ENCODE measurements around the gene SBSN.

Gene SBSN

GRCh38 chr19:35544110-35544802, 16.1 kb upstream of the SBSN start:
- Histone ChIP-seq H3K9me3 (ENCODE audit: control insufficient read depth, insufficient read depth, low read length) (no peaks in the 10 kb centered on the region), H3K27ac (ENCODE audit: low read length) (no peak overlapping the region), H3K27me3 (ENCODE audit: control insufficient read depth, insufficient read depth, low read length) (no peaks in the 10 kb centered on the region), H3K4me1 (ENCODE audit: control insufficient read depth, insufficient read depth, low read length) (peaks cover 2% of the 10 kb centered on the region; the same call in 1 of the 2 replicates), H3K36me3 (ENCODE audit: control insufficient read depth, insufficient read depth, low read length) (peaks cover 18% of the 10 kb centered on the region), H3K4me3 (ENCODE audit: low read length) (peak overlapping the region; percentile 90)
- no peak for DNase-seq (ENCODE audit: low read depth, low spot score)
- WGBS (ENCODE audit: insufficient coverage, insufficient read length) = no CpG with 5 or more reads among the region's 3 CpGs

DNA sequence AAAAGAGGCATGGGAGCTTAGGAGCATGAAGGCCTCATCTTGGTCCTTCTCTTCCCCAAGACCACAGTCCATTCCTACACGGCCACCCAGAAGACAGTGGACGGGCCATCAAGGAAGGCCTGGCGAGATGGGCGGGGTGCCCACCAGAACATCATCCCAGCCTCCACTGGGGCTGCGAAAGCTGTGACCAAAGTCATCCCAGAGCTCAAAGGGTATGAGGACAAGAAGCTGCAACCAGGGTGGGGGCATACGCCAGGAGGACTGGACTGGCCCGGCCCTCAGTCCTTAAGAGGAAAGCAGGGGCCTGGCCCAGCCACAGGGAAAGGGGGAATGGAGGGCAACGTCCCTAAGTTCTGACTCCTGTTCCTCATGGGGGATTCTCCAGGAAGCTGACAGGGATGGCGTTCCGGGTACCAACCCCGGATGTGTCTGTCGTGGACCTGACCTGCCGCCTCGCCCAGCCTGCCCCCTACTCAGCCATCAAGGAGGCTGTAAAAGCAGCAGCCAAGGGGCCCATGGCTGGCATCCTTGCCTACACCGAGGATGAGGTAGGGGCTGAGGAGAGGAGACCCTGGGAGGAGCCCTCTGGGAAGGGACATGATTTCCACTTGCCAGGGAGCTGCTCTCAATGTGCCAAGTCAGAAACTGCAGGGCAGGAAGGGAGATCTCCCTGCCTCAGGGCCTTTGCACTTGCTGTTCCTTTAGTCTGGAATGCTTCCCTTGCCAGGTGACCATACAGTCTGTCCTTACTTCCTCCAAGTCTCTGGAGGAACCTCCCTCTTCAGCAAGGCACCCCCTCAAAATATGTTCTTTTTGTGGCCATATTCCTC, 15.4 kb upstream of the SBSN start:
- Histone ChIP-seq H3K4me3 (ENCODE audit: low read length) (no peak overlapping the region), H3K27me3 (ENCODE audit: control insufficient read depth, insufficient read depth, low read length) (no peaks in the 10 kb centered on the region), H3K27ac (ENCODE audit: low read length) (no peak overlapping the region), H3K9me3 (ENCODE audit: control insufficient read depth, insufficient read depth, low read length) (no peaks in the 10 kb centered on the region), H3K4me1 (ENCODE audit: control insufficient read depth, insufficient read depth, low read length) (peaks cover 2% of the 10 kb centered on the region; the same call in 1 of the 2 replicates), H3K36me3 (ENCODE audit: control insufficient read depth, insufficient read depth, low read length) (peaks cover 18% of the 10 kb centered on the region)
- no peak for DNase-seq (ENCODE audit: low read depth, low spot score)
- WGBS (ENCODE audit: insufficient coverage, insufficient read length) = no CpG with 5 or more reads among the region's 15 CpGs

DNA sequence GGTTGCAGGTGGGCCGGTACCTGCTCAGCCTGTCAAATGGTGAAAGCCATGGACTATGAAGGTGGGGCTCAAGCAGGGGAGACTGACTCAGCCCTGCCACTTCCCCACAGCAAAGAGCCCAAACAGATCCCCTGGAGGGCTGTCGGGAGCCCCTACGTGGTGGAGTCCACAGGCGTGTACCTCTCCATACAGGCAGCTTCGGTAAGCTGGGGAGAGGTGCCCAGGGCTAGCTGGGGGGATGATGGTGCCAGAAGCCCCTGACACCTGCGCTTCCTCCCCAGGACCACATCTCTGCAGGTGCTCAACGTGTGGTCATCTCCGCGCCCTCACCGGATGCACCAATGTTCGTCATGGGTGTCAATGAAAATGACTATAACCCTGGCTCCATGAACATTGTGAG, 14.1 kb upstream of the SBSN start:
- no peaks in the 10 kb centered on the region for H3K27me3 ChIP-seq (ENCODE audit: control insufficient read depth, insufficient read depth, low read length)
- peaks cover 2% of the 10 kb centered on the region; the same call in 1 of the 2 replicates for H3K4me1 ChIP-seq (ENCODE audit: control insufficient read depth, insufficient read depth, low read length)
- no peaks in the 10 kb centered on the region for H3K9me3 ChIP-seq (ENCODE audit: control insufficient read depth, insufficient read depth, low read length)
- DNase-seq (ENCODE audit: low read depth, low spot score) = no peak
- no CpG with 5 or more reads among the region's 11 CpGs for WGBS (ENCODE audit: insufficient coverage, insufficient read length)
- peaks cover 15% of the 10 kb centered on the region for H3K36me3 ChIP-seq (ENCODE audit: control insufficient read depth, insufficient read depth, low read length)
- no peak overlapping the region for H3K4me3 ChIP-seq (ENCODE audit: low read length)
- H3K27ac ChIP-seq (ENCODE audit: low read length) = no peak overlapping the region

DNA sequence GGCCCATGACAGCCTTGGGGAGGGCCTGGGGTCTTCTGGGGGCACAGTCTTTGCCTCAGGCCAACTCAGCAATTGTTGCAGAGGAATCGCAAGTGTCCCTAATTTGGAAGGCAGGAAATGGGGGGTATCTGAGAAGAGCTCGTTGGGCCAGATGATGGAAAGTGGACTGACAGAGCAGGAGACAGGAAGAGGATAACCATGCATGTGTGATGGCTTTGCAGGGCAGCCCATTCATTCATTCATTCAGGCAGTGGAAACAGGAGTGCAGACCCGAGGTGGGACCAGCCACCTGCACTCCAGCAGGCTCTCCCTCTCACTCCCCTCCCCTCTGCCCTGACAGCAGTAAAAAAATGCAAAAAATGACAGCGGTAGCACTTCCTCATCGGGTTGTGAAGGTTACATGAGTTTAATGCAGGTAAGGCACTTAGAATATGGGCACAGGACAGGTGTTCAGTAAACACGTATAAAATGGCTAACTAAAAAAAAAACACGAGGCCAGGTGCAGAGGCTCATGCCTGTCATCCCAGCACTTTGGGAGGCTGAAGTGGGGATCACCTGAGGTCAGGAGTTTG, 12.3 kb upstream of the SBSN start:
- Histone ChIP-seq H3K9me3 (ENCODE audit: control insufficient read depth, insufficient read depth, low read length) (no peaks in the 10 kb centered on the region), H3K4me1 (ENCODE audit: control insufficient read depth, insufficient read depth, low read length) (peaks cover 4% of the 10 kb centered on the region), H3K27ac (ENCODE audit: low read length) (no peak overlapping the region), H3K27me3 (ENCODE audit: control insufficient read depth, insufficient read depth, low read length) (no peaks in the 10 kb centered on the region), H3K36me3 (ENCODE audit: control insufficient read depth, insufficient read depth, low read length) (peaks cover 12% of the 10 kb centered on the region; the same call in 1 of the 2 replicates), H3K4me3 (ENCODE audit: low read length) (no peak overlapping the region)
- DNase-seq (ENCODE audit: low read depth, low spot score) = no peak
- WGBS (ENCODE audit: insufficient coverage, insufficient read length) = no CpG with 5 or more reads among the region's 7 CpGs

DNA sequence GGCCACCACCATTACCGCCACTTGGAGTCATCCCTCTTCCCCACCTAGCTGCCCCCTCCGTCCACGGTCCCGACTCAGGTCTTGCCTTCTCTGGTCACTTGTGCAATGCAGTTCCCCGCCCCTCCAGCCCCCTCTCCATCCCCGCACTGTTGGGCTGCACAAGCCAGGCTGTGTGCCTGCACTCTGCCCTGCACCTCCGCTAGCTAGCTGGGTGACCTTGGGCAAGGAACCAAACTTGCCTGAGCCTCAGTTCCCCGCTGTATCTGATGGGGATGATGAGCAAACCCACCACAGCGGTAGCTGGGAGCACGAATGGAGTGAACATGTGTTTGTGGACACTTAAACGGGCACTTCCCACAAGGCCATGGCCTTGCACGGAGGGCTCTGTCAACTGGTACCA, 11.7 kb upstream of the SBSN start:
- peaks cover 12% of the 10 kb centered on the region; the same call in 1 of the 2 replicates for H3K36me3 ChIP-seq (ENCODE audit: control insufficient read depth, insufficient read depth, low read length)
- no peaks in the 10 kb centered on the region for H3K27me3 ChIP-seq (ENCODE audit: control insufficient read depth, insufficient read depth, low read length)
- H3K9me3 ChIP-seq (ENCODE audit: control insufficient read depth, insufficient read depth, low read length) = no peaks in the 10 kb centered on the region
- peaks cover 4% of the 10 kb centered on the region for H3K4me1 ChIP-seq (ENCODE audit: control insufficient read depth, insufficient read depth, low read length)
- no peak overlapping the region for H3K4me3 ChIP-seq (ENCODE audit: low read length)
- no CpG with 5 or more reads among the region's 12 CpGs for WGBS (ENCODE audit: insufficient coverage, insufficient read length)
- no peak overlapping the region for H3K27ac ChIP-seq (ENCODE audit: low read length)
- DNase-seq (ENCODE audit: low read depth, low spot score) = no peak

- no CpG with 5 or more reads among the region's 6 CpGs for WGBS (ENCODE audit: insufficient coverage, insufficient read length)
- peaks cover 4% of the 10 kb centered on the region for H3K4me1 ChIP-seq (ENCODE audit: control insufficient read depth, insufficient read depth, low read length)
- H3K27me3 ChIP-seq (ENCODE audit: control insufficient read depth, insufficient read depth, low read length) = no peaks in the 10 kb centered on the region
- H3K9me3 ChIP-seq (ENCODE audit: control insufficient read depth, insufficient read depth, low read length) = no peaks in the 10 kb centered on the region
- DNase-seq (ENCODE audit: low read depth, low spot score) = no peak
- peaks cover 12% of the 10 kb centered on the region; the same call in 1 of the 2 replicates for H3K36me3 ChIP-seq (ENCODE audit: control insufficient read depth, insufficient read depth, low read length)
- no peak overlapping the region for H3K27ac ChIP-seq (ENCODE audit: low read length)
- H3K4me3 ChIP-seq (ENCODE audit: low read length) = no peak overlapping the region
These were observed 11.2 kb upstream of the SBSN start for GRCh38 chr19:35539314-35539713.

DNA sequence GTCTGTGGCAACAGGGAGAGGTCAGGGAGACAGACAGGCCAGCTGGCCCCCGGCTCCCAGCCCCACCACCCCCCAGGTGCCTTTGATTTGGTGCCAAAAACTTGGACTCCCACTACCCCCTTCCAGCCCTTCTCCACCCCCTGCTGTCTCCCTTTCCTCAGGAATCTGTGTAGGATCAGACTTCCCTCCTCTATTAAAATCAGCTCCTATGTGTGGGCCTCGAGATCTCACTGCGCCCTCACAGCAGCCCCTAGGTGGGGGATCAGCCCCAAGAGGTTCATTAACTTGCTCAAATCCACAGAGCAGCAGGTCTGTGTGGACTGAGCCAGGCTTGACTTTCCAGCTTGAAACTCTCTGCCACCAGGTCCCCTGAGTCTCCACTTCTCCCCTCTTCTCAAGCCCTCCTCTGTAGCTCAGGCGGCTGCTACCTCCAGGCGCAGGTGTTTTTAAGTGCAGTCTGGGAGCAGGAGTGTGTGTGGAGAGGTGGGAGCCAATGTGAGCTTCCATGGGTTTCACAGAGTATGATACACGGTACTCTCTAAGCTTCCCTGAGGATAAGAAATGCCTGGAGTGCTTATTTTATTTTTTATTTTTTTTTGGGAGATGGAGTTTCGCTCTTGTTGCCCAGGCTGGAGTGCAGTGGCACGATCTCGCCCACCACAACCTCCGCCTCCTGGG, 6.8 kb upstream of the SBSN start:
- no peaks in the 10 kb centered on the region for H3K9me3 ChIP-seq (ENCODE audit: control insufficient read depth, insufficient read depth, low read length)
- no peaks in the 10 kb centered on the region for H3K27me3 ChIP-seq (ENCODE audit: control insufficient read depth, insufficient read depth, low read length)
- no peak overlapping the region for H3K4me3 ChIP-seq (ENCODE audit: low read length)
- no CpG with 5 or more reads among the region's 10 CpGs for WGBS (ENCODE audit: insufficient coverage, insufficient read length)
- 0 out of 2 replicates have a peak, but pooled peaks cover 2% of the 10 kb centered on the region for H3K36me3 ChIP-seq (ENCODE audit: control insufficient read depth, insufficient read depth, low read length)
- H3K27ac ChIP-seq (ENCODE audit: low read length) = no peak overlapping the region
- DNase-seq (ENCODE audit: low read depth, low spot score) = no peak
- peaks cover 5% of the 10 kb centered on the region for H3K4me1 ChIP-seq (ENCODE audit: control insufficient read depth, insufficient read depth, low read length)

DNA sequence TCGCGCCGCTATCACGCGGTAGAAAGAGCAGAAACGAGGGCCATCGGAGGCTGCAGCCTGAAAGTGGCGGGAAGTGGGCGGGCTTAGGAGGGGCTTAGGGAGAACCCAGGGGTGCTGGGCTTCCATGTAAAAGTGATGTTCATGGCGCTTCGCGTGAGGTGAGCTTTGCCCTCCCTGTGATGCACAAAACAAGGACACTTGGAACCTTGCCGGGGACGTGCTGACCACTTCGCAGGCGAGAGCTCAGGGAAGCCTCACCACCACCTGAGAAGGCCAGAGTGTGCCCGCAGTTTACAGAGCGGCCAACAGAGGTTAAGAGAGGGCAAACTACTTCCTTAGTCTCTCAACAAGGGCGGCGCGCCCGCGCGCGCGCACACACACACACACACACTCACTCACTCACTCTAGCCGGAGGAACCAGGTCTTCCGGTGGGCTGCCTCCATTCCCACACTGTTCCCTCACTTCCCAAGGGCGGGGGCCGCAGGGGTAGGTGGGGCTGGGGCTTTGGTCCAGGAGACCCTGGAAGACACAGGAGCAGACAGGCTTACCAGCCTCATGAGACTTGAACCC, 5.8 kb upstream of the SBSN start:
- H3K4me3 ChIP-seq (ENCODE audit: low read length) = peak overlapping the region; percentile 5; the same call in 1 of the 2 replicates
- no peak for DNase-seq (ENCODE audit: low read depth, low spot score)
- no peaks in the 10 kb centered on the region for H3K27me3 ChIP-seq (ENCODE audit: control insufficient read depth, insufficient read depth, low read length)
- H3K36me3 ChIP-seq (ENCODE audit: control insufficient read depth, insufficient read depth, low read length) = no peaks in the 10 kb centered on the region
- peaks cover 4% of the 10 kb centered on the region for H3K4me1 ChIP-seq (ENCODE audit: control insufficient read depth, insufficient read depth, low read length)
- no peaks in the 10 kb centered on the region for H3K9me3 ChIP-seq (ENCODE audit: control insufficient read depth, insufficient read depth, low read length)
- WGBS (ENCODE audit: insufficient coverage, insufficient read length) = no CpG with 5 or more reads among the region's 30 CpGs
- no peak overlapping the region for H3K27ac ChIP-seq (ENCODE audit: low read length)

DNA sequence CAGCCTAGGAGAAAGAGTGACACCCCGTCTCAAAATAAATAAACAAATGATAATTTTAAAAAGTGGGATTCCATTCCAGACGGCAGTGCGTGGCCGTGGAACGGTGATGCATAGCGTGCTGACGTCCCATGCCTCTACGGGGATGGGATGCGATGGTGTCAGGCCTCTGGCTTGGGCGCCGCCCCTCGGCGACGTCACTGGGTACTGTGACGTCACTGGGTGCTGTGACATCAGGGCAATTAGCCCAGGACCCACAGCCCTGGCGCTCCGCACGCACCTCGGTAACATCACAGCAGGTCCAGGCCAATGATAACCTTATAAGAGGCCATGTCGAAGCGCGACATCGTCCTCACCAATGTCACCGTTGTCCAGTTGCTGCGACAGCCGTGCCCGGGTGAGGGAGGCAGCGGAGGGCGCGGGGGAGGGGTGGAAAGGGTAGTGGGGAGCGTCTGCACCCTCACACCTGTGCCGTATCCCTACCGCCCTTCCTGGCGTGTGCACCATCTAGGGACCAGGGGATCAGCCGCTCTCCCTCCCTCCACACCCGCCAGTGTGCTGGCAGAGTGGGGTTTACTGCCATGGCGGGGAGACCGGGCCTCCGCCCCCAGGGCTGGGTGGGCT, 5.2 kb upstream of the SBSN start, which contains the start of gene GAPDHS:
GAPDHS (plus strand) TSS at position 256 of the 621 bp plus-strand sequence; CDS start at position 328, 72 bp downstream.
- Histone ChIP-seq H3K27me3 (ENCODE audit: control insufficient read depth, insufficient read depth, low read length) (no peaks in the 10 kb centered on the region), H3K9me3 (ENCODE audit: control insufficient read depth, insufficient read depth, low read length) (no peaks in the 10 kb centered on the region), H3K4me1 (ENCODE audit: control insufficient read depth, insufficient read depth, low read length) (peaks cover 4% of the 10 kb centered on the region), H3K27ac (ENCODE audit: low read length) (no peak within 1 kb of the TSS), H3K4me3 (ENCODE audit: low read length) (peak within 1 kb of the TSS; percentile 8; the same call in 1 of the 2 replicates), H3K36me3 (ENCODE audit: control insufficient read depth, insufficient read depth, low read length) (no peaks in the 10 kb centered on the region)
- WGBS (ENCODE audit: insufficient coverage, insufficient read length) = no CpG with 5 or more reads among the region's 39 CpGs
- DNase-seq (ENCODE audit: low read depth, low spot score) = no peak

Measured in iPS DF 6.9 (cell line).